HEK293T (cell line): ENCODE data around the gene POLD2.

Experiments
- ARNT ChIP-seq: fragments of 450-650 bp; IDR thresholded peaks from 2 replicates; pipeline ENCODE4 v1.6.1; 2017; ENCODE audit warnings: mild to moderate bottlenecking
- BHLHE40 ChIP-seq: fragments of 450-650 bp; IDR thresholded peaks from 2 replicates; pipeline ENCODE4 v1.6.1; 2016; ENCODE audit warnings: mild to moderate bottlenecking, moderate library complexity, borderline replicate concordance
- ELF4 ChIP-seq: fragments of 450-650 bp; IDR thresholded peaks from 2 replicates; pipeline ENCODE4 v1.6.1; 2017; ENCODE audit warnings: antibody characterized with exemption
- FOXA1 ChIP-seq: fragments of 450-650 bp; IDR thresholded peaks from 2 replicates; pipeline ENCODE4 v1.6.1; 2016; ENCODE audit warnings: mild to moderate bottlenecking
- FOXM1 ChIP-seq: fragments of 450-650 bp; IDR thresholded peaks from 2 replicates; pipeline ENCODE4 v1.6.1; 2017; ENCODE audit warnings: mild to moderate bottlenecking, borderline replicate concordance
- SUZ12 ChIP-seq: fragments of 450-650 bp; IDR thresholded peaks from 2 replicates; pipeline ENCODE4 v1.6.1; 2016; ENCODE audit warnings: mild to moderate bottlenecking
- ZNF384 ChIP-seq: fragments of 450-650 bp; IDR thresholded peaks from 2 replicates; pipeline ENCODE4 v1.6.1; 2016

DNA sequence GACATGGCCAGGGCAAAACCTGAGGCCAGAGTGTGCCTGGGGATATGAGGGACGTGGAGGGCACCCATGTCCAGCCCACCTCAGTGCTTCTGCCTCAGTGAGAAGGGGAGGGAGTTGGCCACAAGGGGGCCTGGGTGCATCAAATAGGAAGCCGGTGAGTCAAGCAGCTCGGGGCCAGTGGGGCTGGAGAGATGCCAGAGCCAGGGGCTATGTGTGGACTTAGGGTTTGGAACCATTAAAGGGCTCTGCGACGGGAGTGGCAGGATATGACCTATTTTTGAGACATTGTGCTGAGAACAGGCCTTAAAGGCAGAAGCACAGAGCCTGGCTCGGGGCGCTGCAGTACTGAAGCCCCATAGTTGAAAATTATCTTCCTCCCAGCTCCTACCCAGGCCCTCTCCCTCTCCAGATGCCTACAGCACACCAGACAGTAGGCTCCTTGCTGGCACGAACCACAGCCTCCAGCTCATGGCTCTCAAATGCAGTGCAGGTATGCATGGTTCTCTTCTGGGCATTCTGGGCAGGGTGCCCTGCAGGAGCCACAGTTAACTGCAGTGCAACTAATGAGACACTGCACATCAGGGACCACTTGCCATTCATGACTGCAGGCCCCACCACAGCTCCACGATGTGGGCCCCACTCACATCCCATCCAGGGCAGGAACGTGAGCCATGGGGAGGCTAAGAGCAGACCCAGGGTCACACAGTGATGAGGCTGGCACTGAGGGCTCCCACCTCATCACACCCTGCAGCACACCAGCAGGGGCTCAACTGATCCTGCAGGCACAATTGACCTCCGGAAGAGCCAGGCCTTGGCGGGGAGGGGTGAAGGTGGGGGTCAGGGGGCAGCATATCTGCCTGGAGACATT is 50.8 kb downstream of the POLD2 start:
- TF ChIP-seq FOXM1 (no peak), SUZ12 (no peak), ELF4 (no peak), ZNF384 (no peak), BHLHE40 (no peak), ARNT (no peak), FOXA1 (no peak)
